Retina (tissue), 1 donor: Measurements from ENCODE around the gene UBASH3B.

Experiments
- DNase-seq: peaks from one replicate; pipeline ENCODE4 v3.0.0-alpha.2; 2016

Gene UBASH3B

GRCh38 chr11:122734848-122735496 is 79.5 kb downstream of the UBASH3B start:
- DNase-seq: no peak

- DNase-seq: no peak
Measured at GRCh38 chr11:122737951-122738693, 82.6 kb downstream of the UBASH3B start.

- DNase-seq: peak; percentile 37
Measured at GRCh38 chr11:122741613-122742300, 86.2 kb downstream of the UBASH3B start.

- DNase-seq: no peak
Measured at GRCh38 chr11:122742301-122743018, 86.9 kb downstream of the UBASH3B start.

GRCh38 chr11:122743097-122743741 is 87.7 kb downstream of the UBASH3B start:
- DNase-seq: no peak

GRCh38 chr11:122743949-122744348 is 88.4 kb downstream of the UBASH3B start:
- DNase-seq: no peak

- no peak for DNase-seq
Measured at GRCh38 chr11:122744357-122744756, 88.8 kb downstream of the UBASH3B start.

GRCh38 chr11:122745111-122745510 is 89.6 kb downstream of the UBASH3B start:
- no peak for DNase-seq

- no peak for DNase-seq
Measured at GRCh38 chr11:122746050-122746478, 90.5 kb downstream of the UBASH3B start.

GRCh38 chr11:122746611-122747244 is 91.2 kb downstream of the UBASH3B start:
- no peak for DNase-seq

GRCh38 chr11:122747351-122747781 is 91.8 kb downstream of the UBASH3B start:
- no peak for DNase-seq

GRCh38 chr11:122749005-122749687 is 93.6 kb downstream of the UBASH3B start:
- DNase-seq: no peak

- DNase-seq: no peak
Measured at GRCh38 chr11:122750049-122750448, 94.5 kb downstream of the UBASH3B start.

GRCh38 chr11:122751292-122752070 is 96.0 kb downstream of the UBASH3B start:
- DNase-seq: peak; percentile 56

- DNase-seq: no peak
Measured at GRCh38 chr11:122754028-122754427, 98.5 kb downstream of the UBASH3B start.

GRCh38 chr11:122754553-122755322 is 99.2 kb downstream of the UBASH3B start:
- DNase-seq: no peak

- no peak for DNase-seq
Measured at GRCh38 chr11:122755409-122755808, 99.9 kb downstream of the UBASH3B start.

- DNase-seq: no peak
Measured at GRCh38 chr11:122755941-122756340, 100.4 kb downstream of the UBASH3B start.

- DNase-seq: no peak
Measured at GRCh38 chr11:122756417-122756816, 100.9 kb downstream of the UBASH3B start.

GRCh38 chr11:122757201-122757600 is 101.7 kb downstream of the UBASH3B start:
- DNase-seq: no peak
